CD14-positive monocyte (primary cell): ENCODE measurements around the gene KCNMA1. TPM values are rescaled to one million over a fixed set of nuclear protein-coding genes. Genes with fewer than 3 reads are reported as not detected.

ENCODE experiments used
- DNase-seq, 3 donors: peaks; one replicate each; pipeline ENCODE4 v3.0.0-alpha.2; 2011 to 2022
- H2AFZ ChIP-seq: 2 replicates; pipeline ENCODE4 v1.6.0; 2012; ENCODE audit warnings: mild to moderate bottlenecking, low read depth, low read length, inconsistent platforms; ENCODE audit not compliant: insufficient read depth, poor library complexity, severe bottlenecking
- H3K27ac ChIP-seq, 2 donors: 1 replicate in 1 of 2; 2 replicates in 1 of 2; pipeline ENCODE4 v1.5.1; 2012 to 2013; ENCODE audit warnings: low read length in 2 of 2, control low read depth in 1 of 2, inconsistent platforms in 1 of 2, low read depth in 1 of 2, mild to moderate bottlenecking in 1 of 2
- H3K27me3 ChIP-seq, 2 donors: one replicate each; pipeline versions ENCODE4 v1.6.0 to v1.6.1; 2011 to 2013; ENCODE audit warnings: low read length in 2 of 2; ENCODE audit not compliant: control insufficient read depth in 2 of 2, insufficient read depth in 2 of 2
- H3K36me3 ChIP-seq, 2 donors: replicated peaks in 1 of 2; 1 replicate in 1 of 2; 2 replicates in 1 of 2; pipeline versions ENCODE4 v1.5.1 to v1.6.1; 2012 to 2013; ENCODE audit warnings: low read length in 2 of 2, control low read depth in 1 of 2, inconsistent platforms in 1 of 2, mild to moderate bottlenecking in 1 of 2; ENCODE audit not compliant: insufficient read depth in 2 of 2, control insufficient read depth in 1 of 2
- H3K4me1 ChIP-seq, 2 donors: 1 replicate in 1 of 2; 2 replicates in 1 of 2; pipeline versions ENCODE4 v1.5.1 to v1.6.1; 2012 to 2013; ENCODE audit warnings: low read length in 2 of 2, control low read depth in 1 of 2, inconsistent platforms in 1 of 2, mild to moderate bottlenecking in 1 of 2, moderate library complexity in 1 of 2; ENCODE audit not compliant: insufficient read depth in 2 of 2, control insufficient read depth in 1 of 2
- H3K4me2 ChIP-seq: replicated peaks from 2 replicates; pipeline ENCODE3; 2012; ENCODE audit warnings: low read length, moderate library complexity, mild to moderate bottlenecking; ENCODE audit not compliant: poor library complexity, severe bottlenecking; ENCODE audit errors: extremely low read depth
- H3K4me3 ChIP-seq, 3 experiments: fragments of 200-600 bp in 1 of 3; sonication (generic) in 1 of 3; replicated peaks in 1 of 3; 1 replicate in 2 of 3; 2 replicates in 1 of 3; pipeline ENCODE4 v1.5.1; 2011 to 2013; ENCODE audit warnings: low read length in 3 of 3, mild to moderate bottlenecking in 3 of 3, control low read depth in 2 of 3, low read depth in 2 of 3, inconsistent platforms in 1 of 3, moderate library complexity in 1 of 3
- H3K79me2 ChIP-seq: 2 replicates; pipeline ENCODE4 v1.6.0; 2012; ENCODE audit warnings: mild to moderate bottlenecking, control low read depth, inconsistent platforms, low read length, moderate library complexity; ENCODE audit not compliant: insufficient read depth
- H3K9ac ChIP-seq: 2 replicates; pipeline ENCODE4 v1.6.0; 2017; ENCODE audit warnings: low read length, mild to moderate bottlenecking; ENCODE audit not compliant: insufficient read depth, poor library complexity, severe bottlenecking
- H3K9me3 ChIP-seq, 2 donors: replicated peaks in 1 of 2; 1 replicate in 1 of 2; 2 replicates in 1 of 2; pipeline versions ENCODE4 v1.5.1 to v1.6.1; 2012 to 2013; ENCODE audit warnings: low read length in 2 of 2, control low read depth in 1 of 2; ENCODE audit not compliant: control insufficient read depth in 1 of 2, insufficient read depth in 1 of 2
- H4K20me1 ChIP-seq: 2 replicates; pipeline ENCODE4 v1.6.0; 2012; ENCODE audit warnings: mild to moderate bottlenecking, low read length, control low read depth, moderate library complexity; ENCODE audit not compliant: insufficient read depth
- H3K27ac Mint-ChIP-seq, 7 donors: one replicate each; pipeline ENCODE4 v1.8.0; 2020; ENCODE audit warnings: mild to moderate bottlenecking in 7 of 7, mixed read lengths in 7 of 7, moderate library complexity in 6 of 7, inconsistent platforms in 2 of 7
- H3K27me3 Mint-ChIP-seq, 3 donors: one replicate each; pipeline ENCODE4 v1.8.0; 2021 to 2022; ENCODE audit warnings: low read depth in 3 of 3, mild to moderate bottlenecking in 3 of 3, mixed read lengths in 3 of 3, moderate library complexity in 3 of 3, inconsistent platforms in 1 of 3
- H3K36me3 Mint-ChIP-seq, 2 donors: one replicate each; pipeline ENCODE4 v1.8.0; 2020; ENCODE audit warnings: mixed read lengths in 2 of 2, inconsistent platforms in 1 of 2, mild to moderate bottlenecking in 1 of 2
- H3K4me1 Mint-ChIP-seq: one replicate; pipeline ENCODE4 v1.8.0; 2020; ENCODE audit warnings: mild to moderate bottlenecking, mixed read lengths
- H3K4me3 Mint-ChIP-seq, 2 donors: one replicate each; pipeline ENCODE4 v1.8.0; 2020; ENCODE audit warnings: mild to moderate bottlenecking in 2 of 2, mixed read lengths in 2 of 2, moderate library complexity in 1 of 2
- H3K9me3 Mint-ChIP-seq, 7 donors: one replicate each; pipeline ENCODE4 v1.8.0; 2020 to 2022; ENCODE audit warnings: mixed read lengths in 7 of 7, mild to moderate bottlenecking in 6 of 7, moderate library complexity in 6 of 7, inconsistent platforms in 2 of 7
- CTCF ChIP-seq: fragments of 200-600 bp; IDR thresholded peaks from one replicate; pipeline ENCODE4 v1.8.0; 2022; ENCODE audit warnings: antibody characterized with exemption, mild to moderate bottlenecking
- WGBS: methylation state at CpG from one replicate; pipeline ENCODE4 v1.1.5; 2013; ENCODE audit warnings: missing lambda C conversion rate; ENCODE audit not compliant: insufficient coverage; 5-methylcytosine and 5-hydroxymethylcytosine counted together
- intact Hi-C, 2 donors: fragments of 100-400 bp; cut with micrococcal nuclease; formaldehyde crosslinking; loops; one replicate each; pipeline versions ENCODE4 v1.15.0 to v1.15.1; 2023
- polyA plus RNA-seq, 3 donors: library from polyadenylated mRNA; depleted of rRNA in 1 of 3; unstranded in 2 of 3; stranded (reverse) in 1 of 3; fragments of 300-500 nt in 2 of 3; fragments of >200 nt in 1 of 3; fragmentation: Illumina TruSeq in 2 of 3; gene quantifications; 1 replicate in 2 of 3; 2 replicates in 1 of 3; pipeline ENCODE4 v1.2.3, GENCODE V29; 2012 to 2021

The KCNMA1 gene
- polyA plus RNA-seq, 3 donors = 0.11 to 1.0 TPM; not detected in 1

DNA sequence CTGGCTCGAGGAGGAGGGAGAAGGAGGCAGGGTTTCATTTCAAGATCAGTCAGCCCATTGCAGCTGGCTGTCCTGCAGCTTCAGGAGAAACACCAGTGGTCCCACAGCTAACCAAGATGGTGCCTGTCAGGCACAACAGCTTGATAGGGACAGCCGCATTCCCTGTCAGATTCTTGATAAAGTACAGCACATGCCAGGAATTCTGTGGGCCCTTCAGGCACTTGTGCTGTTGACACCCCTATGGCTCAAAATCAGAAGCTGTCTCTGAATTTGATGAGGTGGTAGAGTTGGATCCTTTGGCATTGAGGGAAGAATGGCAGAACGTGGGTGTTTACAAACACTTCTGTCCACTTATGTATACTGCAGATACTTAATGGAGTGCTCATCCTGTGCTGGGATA is 354.3 kb downstream of the KCNMA1 start:
- no peak overlapping the region for H3K4me3 Mint-ChIP-seq
- TF ChIP-seq CTCF = no peak
- H3K36me3 Mint-ChIP-seq = no peaks in the 10 kb centered on the region
- H3K4me2 ChIP-seq = no peak overlapping the region
- peaks cover 28 to 39% of the 10 kb centered on the region in 2 donors for H3K27me3 ChIP-seq
- no peak overlapping the region for H3K4me3 ChIP-seq
- H3K4me1 Mint-ChIP-seq = no peaks in the 10 kb centered on the region
- H2AFZ ChIP-seq = no peak overlapping the region
- H3K9me3 Mint-ChIP-seq = peaks cover 0 to 6% (median 1%) of the 10 kb centered on the region in 7 donors
- intact Hi-C loops = no loop called here
- WGBS = 100% methylated on average over 1 of the region's 3 CpGs
- peaks cover 25 to 54% (median 26%) of the 10 kb centered on the region in 3 donors for H3K27me3 Mint-ChIP-seq
- H3K27ac ChIP-seq = no peak overlapping the region
- H3K36me3 ChIP-seq = no peaks in the 10 kb centered on the region
- no peak overlapping the region for H3K27ac Mint-ChIP-seq
- DNase-seq = no peak
- no peaks in the 10 kb centered on the region for H3K79me2 ChIP-seq
- H3K4me1 ChIP-seq = no peaks in the 10 kb centered on the region
- H3K9me3 ChIP-seq = no peaks in the 10 kb centered on the region
- no peak overlapping the region for H3K9ac ChIP-seq
- no peaks in the 10 kb centered on the region for H4K20me1 ChIP-seq

DNA sequence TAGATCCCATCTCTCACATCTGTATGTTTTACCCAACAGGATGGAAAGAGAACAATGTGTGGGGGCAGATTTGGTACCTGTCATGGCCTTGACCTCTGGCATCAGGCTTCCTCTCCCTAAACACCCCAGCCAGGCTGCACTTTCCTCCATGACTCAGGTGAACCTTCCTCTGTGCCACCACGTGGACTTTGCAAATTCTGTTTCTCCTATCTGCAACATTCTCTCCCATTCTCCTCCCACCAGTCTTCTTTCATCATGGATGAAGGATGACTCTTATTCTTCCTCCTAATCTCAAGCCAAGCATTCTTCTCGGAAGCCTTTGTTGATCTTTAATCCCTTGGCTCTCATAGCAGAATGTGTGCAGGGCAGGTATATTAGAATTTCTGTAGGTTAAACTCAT is 355.4 kb downstream of the KCNMA1 start:
- intact Hi-C loops = no loop called here
- H3K27ac Mint-ChIP-seq = peak overlapping the region in 1 of 7 donors; percentile 5
- Histone ChIP-seq H3K9ac (no peak overlapping the region), H3K4me3 (no peak overlapping the region), H4K20me1 (no peaks in the 10 kb centered on the region), H3K9me3 (no peaks in the 10 kb centered on the region), H3K4me1 (no peaks in the 10 kb centered on the region), H3K36me3 (no peaks in the 10 kb centered on the region), H2AFZ (no peak overlapping the region), H3K27me3 (peaks cover 28 to 39% of the 10 kb centered on the region in 2 donors), H3K4me2 (no peak overlapping the region), H3K79me2 (no peaks in the 10 kb centered on the region), H3K27ac (no peak overlapping the region)
- DNase-seq = no peak
- peaks cover 25 to 53% (median 26%) of the 10 kb centered on the region in 3 donors for H3K27me3 Mint-ChIP-seq
- TF ChIP-seq CTCF = no peak
- H3K4me3 Mint-ChIP-seq = peak overlapping the region in 1 of 2 donors; percentile 13
- WGBS = 0% methylated on average over 1 of the region's 2 CpGs
- no peaks in the 10 kb centered on the region for H3K36me3 Mint-ChIP-seq
- peaks cover 0 to 6% (median 1%) of the 10 kb centered on the region in 7 donors for H3K9me3 Mint-ChIP-seq
- no peaks in the 10 kb centered on the region for H3K4me1 Mint-ChIP-seq
